HG03575 (cell line): ENCODE measurements around the gene CADM1.

Source experiments
- ATAC-seq: cut with Tn5 transposase; IDR thresholded peaks from one replicate; pipeline ENCODE4 v1.9.1; 2021; ENCODE audit not compliant: unreplicated experiment, insufficient number of reproducible peaks, low FRiP score; ENCODE audit errors: extremely low read depth

Gene CADM1

GRCh38 chr11:115275045-115275444 is 229.2 kb downstream of the CADM1 start:
- no peak for ATAC-seq

DNA sequence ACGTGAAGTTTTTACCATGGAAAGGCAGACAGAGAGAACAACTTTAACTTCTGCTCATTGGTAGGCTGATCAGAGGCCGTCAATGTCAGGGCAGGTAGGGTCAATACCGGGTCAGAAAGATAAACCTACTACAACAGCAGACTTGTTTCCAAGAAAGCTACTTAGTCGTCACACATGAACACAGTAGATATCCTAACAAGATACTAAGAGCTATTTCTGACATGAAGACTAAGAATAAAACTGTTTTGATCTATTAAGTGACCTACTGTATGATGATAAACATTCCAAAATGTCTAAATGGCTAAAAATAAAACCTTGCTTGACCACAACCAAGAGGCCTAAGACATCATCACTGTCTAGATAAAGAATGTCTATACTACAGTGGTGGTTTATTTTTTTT is 231.3 kb downstream of the CADM1 start:
- ATAC-seq, result no peak

- ATAC-seq, result no peak
These were observed 232.6 kb downstream of the CADM1 start for GRCh38 chr11:115271643-115272042.

DNA sequence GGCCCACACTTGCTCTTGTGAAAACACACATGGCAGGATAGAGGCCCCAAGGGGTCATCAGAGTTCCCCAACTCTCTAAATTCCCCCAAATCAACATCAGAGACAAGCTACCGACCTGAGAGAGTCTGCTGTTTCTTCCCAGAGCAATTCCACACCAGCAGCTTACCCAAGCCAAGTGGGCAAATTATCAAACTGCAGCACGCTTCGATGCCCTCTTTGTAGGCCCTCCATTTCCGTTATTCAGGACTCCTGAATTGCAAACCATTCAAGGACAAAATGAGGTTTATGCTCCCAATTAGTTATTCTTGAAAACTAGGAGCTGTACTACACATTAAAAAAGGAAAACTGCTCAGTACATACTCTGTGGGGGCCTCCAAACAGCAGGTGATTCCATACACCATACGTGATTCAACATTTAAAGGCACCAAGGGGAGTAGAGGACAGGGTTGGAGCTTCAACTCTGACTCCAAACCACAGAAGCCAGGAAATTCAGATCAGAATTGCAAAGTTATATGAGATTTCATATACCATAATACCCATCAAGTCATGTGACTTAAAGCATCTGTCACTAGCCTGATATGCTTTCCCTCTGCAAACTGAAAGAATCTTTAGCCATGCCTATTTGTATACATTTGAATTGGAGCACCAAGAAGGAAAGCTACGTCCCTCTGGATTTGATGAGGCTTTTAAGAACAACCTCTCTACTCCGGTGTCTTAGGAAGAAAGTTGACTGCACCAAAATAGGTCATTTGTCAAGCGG is 234.8 kb downstream of the CADM1 start:
- no peak for ATAC-seq

DNA sequence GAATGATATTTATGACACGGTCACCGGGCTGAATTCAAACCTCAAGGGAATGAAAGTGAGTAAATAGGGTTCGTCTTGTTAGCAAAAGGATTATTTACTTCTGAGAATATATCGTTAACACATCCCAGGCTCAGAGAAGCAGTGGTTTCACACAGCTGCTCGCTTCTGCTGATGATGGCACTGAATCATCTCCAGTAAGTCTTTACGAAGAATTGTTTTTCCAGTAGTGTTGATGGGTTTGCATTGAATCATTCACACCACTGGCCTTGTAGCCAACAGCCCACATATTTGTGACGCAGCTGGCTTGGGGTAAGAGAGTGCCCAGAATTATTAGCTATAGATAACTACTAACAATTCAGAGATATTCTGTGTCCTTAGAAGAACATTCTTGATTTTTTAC is 236.3 kb downstream of the CADM1 start:
- ATAC-seq, result no peak

DNA sequence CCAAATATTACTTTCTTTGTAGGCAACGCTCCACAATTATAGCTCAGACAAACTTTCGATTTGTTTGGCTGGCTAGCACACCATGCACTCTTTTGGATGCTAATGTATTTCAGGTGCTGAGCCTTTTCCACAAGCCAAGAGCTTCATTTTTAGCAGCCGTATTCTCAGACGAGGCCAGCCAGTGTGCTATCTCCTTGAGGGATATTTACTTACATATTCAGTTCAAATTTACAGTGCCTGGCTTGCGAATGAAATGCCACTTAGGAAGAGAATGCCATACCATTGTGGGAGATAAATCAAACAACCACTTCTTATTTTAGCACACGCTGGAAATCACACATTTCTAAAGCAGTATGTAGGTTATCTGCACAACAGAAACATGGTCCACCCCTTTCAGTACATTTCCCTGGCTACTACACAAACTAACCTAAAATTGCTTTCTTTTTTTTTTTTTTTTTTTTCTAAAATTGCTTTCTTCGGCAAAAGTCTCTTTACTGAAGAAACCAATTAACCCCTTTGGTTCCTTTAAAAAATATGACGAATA is 236.9 kb downstream of the CADM1 start:
- ATAC-seq, result no peak

DNA sequence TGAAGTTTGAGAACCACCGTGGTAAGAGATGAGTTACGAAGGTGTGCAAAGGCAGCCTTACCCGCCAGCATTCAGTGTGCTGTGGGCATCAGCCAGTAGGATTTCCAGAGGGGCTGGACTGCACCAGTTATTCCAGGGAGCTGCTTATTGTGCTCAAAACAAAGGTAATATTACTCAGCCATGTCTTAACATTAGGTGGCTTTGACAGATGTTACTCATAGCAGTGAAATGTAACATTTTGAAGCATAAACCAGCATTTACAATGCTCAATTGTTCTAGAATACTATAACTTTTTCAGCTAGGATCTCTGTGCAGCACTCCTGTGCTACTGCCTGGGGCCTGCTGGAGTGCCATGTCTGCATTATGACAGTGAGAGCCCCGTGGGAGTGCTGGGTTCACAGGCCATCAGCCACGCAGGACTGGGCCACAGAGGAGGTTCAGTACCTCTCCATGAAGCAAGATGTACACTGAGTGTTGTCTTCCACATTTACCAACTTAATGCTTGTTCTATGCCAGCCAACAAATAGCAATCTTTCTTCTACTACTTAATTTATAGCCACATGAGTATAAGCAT is 238.1 kb downstream of the CADM1 start:
- no peak for ATAC-seq

DNA sequence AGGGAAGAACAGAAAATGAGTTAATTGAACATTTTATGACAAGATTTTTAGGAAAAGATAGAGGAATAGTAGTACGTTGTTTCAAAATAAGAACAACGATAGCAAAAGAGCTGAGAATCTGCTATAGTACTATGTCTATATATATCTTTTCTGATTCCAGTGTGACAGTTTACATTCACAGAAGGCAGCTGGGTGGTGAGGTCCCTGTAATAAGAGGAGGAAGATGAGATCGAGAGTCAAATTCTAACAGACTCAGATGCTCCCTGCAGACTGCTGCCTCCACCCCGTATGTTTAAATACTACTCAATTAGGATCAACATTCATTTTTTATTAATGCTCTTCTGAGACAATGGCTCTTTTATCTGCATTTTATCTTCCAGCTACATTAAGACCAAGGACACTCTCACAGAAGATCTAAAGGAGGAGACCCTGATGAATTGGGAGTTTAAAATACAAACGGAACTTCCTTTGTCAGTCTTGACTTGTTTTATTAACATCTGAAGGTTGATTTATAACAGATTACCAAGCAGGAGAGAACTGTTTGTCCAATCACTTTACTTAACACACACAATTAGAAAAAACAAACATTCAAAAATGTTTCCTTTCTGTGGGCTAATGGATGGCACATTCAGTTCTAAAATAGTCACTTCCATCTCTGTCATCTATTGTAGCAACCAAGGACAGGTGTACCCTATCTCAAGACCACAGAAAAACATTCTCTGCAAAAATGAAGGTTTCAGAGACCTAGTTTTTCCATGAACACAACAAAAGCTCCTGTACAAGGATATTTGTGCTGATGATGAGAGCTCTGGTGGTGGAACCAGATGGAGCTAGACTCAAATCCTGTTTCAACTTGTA is 240.2 kb downstream of the CADM1 start:
- ATAC-seq, result no peak

DNA sequence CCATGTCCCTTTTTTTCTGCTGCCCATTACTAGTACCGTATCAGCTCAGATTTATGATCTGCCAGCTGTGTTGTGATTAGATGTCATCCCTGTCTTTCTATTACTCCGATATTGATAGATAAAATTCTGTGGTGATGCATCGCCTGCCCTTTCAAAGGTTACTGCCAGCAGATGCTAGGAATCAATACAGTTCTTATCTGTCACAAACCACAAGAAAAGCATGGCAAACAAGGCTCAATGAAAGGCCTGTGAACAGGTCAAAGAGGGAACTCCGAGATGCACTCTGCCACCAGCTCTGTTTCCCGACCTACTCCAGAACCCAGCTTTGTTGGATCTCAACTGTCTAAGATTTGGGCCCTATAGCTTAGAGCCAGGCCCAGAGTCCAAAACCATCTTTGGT is 246.0 kb downstream of the CADM1 start:
- ATAC-seq, result no peak

DNA sequence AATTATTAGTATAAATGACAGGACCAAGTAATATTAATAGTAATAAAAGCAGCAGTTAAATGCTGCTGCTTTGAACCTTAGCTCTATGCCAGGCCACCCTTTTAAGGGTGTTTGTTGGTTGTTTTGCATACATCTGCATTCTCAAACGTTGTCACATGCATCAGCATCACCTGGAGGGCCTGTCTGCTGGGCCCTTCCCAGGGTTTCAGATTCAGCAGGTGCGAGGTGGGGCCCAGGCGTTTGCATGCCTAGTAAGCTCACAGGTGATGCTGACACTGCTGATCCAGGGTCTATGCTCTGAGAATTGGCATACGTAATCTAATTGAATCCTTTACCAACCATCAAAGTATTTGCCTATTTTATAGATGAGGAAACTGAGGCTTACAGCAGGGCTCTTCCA is 246.5 kb downstream of the CADM1 start:
- no peak for ATAC-seq

- ATAC-seq, result no peak
These were observed 246.9 kb downstream of the CADM1 start for GRCh38 chr11:115257270-115257669.

DNA sequence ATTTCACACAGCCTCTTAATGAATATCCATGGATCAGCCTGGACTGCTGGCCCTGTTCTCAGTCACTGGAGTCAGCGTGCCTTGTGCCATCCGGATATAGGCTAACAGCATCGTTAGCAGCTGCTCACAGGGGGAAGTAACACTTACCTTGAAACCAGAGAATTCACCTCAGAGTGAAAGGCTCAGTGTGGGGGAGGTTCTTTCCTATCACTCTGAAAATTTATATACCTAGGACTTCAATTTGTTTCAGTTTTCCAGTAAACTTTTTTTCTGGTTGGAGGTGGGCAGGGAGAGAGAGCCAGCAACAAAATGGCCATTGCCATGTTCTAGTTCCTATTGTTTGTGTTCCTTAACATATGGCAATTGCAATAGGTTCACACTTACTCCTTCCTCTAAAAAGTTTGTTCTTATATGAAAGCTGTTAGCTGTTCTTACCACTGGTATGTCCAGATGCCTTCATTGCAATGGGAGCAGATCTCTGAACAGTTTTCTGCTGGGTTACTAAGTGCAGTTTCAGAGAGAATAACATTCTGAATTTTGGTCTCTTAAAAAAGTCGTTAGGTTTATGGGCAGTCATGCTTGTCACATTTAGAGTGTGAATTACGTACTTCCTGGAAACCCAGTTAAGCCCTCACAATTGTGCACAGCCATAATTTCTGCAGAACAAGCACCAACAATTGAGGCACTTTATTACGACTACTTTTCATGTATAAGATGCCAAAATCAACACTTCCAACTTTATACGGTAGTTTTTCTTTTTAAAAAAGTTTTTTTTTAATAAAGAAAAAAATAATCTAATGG is 247.6 kb downstream of the CADM1 start:
- no peak for ATAC-seq

DNA sequence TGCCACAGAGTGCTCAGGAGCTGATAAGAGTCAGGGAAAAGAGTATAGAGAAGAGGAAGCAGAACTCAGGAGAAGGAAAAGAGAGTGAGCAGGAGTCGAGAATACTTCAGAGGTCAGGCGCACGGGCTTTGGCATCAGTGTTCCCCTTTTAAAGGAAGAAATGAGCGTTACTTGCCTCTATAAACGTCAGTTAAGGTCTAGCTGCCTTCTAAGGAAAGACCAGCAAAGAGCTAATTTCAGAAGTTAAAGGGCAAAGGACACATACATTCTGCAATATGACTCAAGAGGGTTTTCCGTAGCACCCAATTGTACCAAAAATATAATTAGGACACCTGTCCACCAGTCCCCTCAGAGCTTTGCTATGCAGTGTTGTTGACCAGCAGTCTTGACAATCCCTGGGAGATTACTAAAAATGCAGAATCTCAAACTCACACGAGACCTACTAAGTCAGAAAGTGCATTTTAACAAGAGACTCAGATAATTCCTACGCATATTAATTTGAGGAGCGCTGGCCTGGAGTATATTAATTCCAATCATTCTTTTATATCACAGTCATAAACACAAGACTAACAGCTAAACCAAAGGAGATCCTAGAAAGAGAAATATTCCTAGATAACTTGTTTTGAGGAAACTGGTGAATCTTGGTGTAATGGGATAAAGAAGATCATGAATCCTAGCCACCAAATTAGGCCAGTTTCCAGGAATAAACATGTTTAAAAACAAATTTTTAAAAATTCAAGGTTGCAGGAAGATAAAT is 249.0 kb downstream of the CADM1 start:
- no peak for ATAC-seq

DNA sequence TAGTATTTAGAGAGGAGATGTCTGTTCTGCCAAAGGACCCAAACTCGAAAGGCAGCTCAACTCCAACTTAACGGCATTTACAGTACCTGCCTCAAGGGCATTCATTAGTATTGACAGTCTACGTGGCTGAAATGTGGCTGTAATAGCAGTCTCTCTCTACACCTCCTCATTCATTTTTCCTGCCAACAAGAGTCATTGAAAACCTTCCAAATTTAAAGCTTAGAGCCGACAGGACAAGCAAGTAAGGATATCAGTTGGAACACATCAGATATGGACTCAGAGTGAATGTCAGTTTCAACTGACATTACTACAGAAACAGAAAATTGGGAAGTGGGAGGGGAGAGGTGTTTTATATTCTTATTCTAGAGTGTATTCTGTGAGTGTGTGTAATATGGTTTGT is 253.1 kb downstream of the CADM1 start:
- ATAC-seq, result no peak

GRCh38 chr11:115249061-115249578 is 255.1 kb downstream of the CADM1 start:
- no peak for ATAC-seq

GRCh38 chr11:115247953-115248352 is 256.3 kb downstream of the CADM1 start:
- ATAC-seq, result no peak

GRCh38 chr11:115247361-115247760 is 256.9 kb downstream of the CADM1 start:
- no peak for ATAC-seq

- ATAC-seq, result no peak
These were observed 259.5 kb downstream of the CADM1 start for GRCh38 chr11:115244758-115245157.
